Endothelial cell of umbilical vein (primary cell): Measurements from ENCODE around the gene SCARF2. TPM values are rescaled to one million over a fixed set of nuclear protein-coding genes. Genes with fewer than 3 reads are reported as not detected.

Source experiments
- BruUV-seq: library from RNA; stranded (reverse); fragments of 400-500 nt; replicated peaks from 2 replicates; lab custom pipeline; 2021; lab: Mats Ljungman, UMichigan
- CTCF ChIA-PET: fragments of 300-600, 350-600 bp; sonication (Branson Sonifier 250); formaldehyde crosslinking; loops from one replicate; lab custom pipeline; 2021; ENCODE audit warnings: antibody characterized with exemption, inconsistent platforms; lab: Charles Lee
- POLR2A ChIA-PET: fragments of 300-600, 350-600 bp; sonication (Branson Sonifier 250); formaldehyde crosslinking; loops from one replicate; lab custom pipeline; 2021; ENCODE audit warnings: antibody characterized with exemption, inconsistent platforms; lab: Charles Lee
- DNase-seq: peaks from one replicate; pipeline ENCODE4 v3.0.0-alpha.2; 2011; ENCODE audit warnings: low read depth, low spot score
- FAIRE-seq: peaks from 2 replicates; lab custom pipeline; 2011; peaks lifted over from hg19 to GRCh38; lab: Jason Lieb, UNC
- H2AFZ ChIP-seq: 2 replicates; pipeline ENCODE4 v1.6.0; 2012; ENCODE audit warnings: low read depth, low read length, control low read depth, inconsistent platforms
- H3K27ac ChIP-seq: 2 replicates; pipeline ENCODE4 v1.5.1; 2011; ENCODE audit warnings: low read depth, mild to moderate bottlenecking, control low read depth, low read length, moderate library complexity; ENCODE audit not compliant: insufficient read depth
- H3K27me3 ChIP-seq, 2 experiments: 2 replicates each; pipeline versions ENCODE4 v1.6.0 to v1.6.1; 2011; ENCODE audit warnings: low read length in 2 of 2, mixed read lengths in 1 of 2; ENCODE audit not compliant: control insufficient read depth in 2 of 2, insufficient read depth in 2 of 2
- H3K36me3 ChIP-seq, 2 experiments: 2 replicates in 1 of 2; 3 replicates in 1 of 2; pipeline ENCODE4 v1.5.1; 2011; ENCODE audit warnings: low read length in 2 of 2, mild to moderate bottlenecking in 1 of 2, moderate library complexity in 1 of 2; ENCODE audit not compliant: control insufficient read depth in 2 of 2, insufficient read depth in 2 of 2; ENCODE audit errors: extremely low read depth in 1 of 2
- H3K4me1 ChIP-seq: 3 replicates; pipeline ENCODE4 v1.5.1; 2011; ENCODE audit warnings: mild to moderate bottlenecking, low read length; ENCODE audit not compliant: control insufficient read depth, insufficient read depth; ENCODE audit errors: extremely low read depth
- H3K4me2 ChIP-seq: 2 replicates; pipeline ENCODE4 v1.6.1; 2011; ENCODE audit warnings: low read length, control low read depth, mixed read lengths; ENCODE audit not compliant: insufficient read depth
- H3K4me3 ChIP-seq, 3 experiments: fragments of 200-600 bp in 1 of 3; sonication (generic), shearing (Covaris generic) in 1 of 3; replicated peaks in 1 of 3; 2 replicates each; pipeline ENCODE4 v1.5.1; 2011 to 2016; ENCODE audit warnings: control low read depth in 3 of 3, low read length in 3 of 3, mild to moderate bottlenecking in 2 of 3, inconsistent platforms in 1 of 3, low read depth in 1 of 3, moderate library complexity in 1 of 3; ENCODE audit not compliant: insufficient read depth in 1 of 3
- H3K79me2 ChIP-seq: 2 replicates; pipeline ENCODE4 v1.6.0; 2012; ENCODE audit warnings: low read length, inconsistent platforms; ENCODE audit not compliant: control insufficient read depth, insufficient read depth
- H3K9ac ChIP-seq: replicated peaks from 2 replicates; pipeline ENCODE3; 2011; ENCODE audit warnings: low read length, control low read depth; ENCODE audit not compliant: insufficient read depth; ENCODE audit errors: extremely low read depth
- H3K9me1 ChIP-seq: replicated peaks from 3 replicates; pipeline ENCODE4 v1.6.0; 2011; ENCODE audit warnings: mild to moderate bottlenecking, low read length; ENCODE audit not compliant: control insufficient read depth, insufficient read depth; ENCODE audit errors: extremely low read depth
- H3K9me3 ChIP-seq: replicated peaks from 2 replicates; pipeline ENCODE4 v1.5.1; 2012; ENCODE audit warnings: low read length, inconsistent platforms; ENCODE audit not compliant: control insufficient read depth, insufficient read depth
- H4K20me1 ChIP-seq: replicated peaks from 2 replicates; pipeline ENCODE3; 2011; ENCODE audit warnings: mild to moderate bottlenecking, low read length; ENCODE audit not compliant: control insufficient read depth, insufficient read depth; ENCODE audit errors: extremely low read depth
- CTCF ChIP-seq, 2 donors: IDR thresholded peaks; 1 replicate in 1 of 2; 2 replicates in 1 of 2; pipeline ENCODE4 v1.5.1; 2011; ENCODE audit warnings: low read length in 2 of 2, mild to moderate bottlenecking in 2 of 2, moderate library complexity in 2 of 2, control low read depth in 1 of 2, inconsistent platforms in 1 of 2, low read depth in 1 of 2; ENCODE audit not compliant: insufficient read depth in 1 of 2; ENCODE audit errors: extremely low read depth in 1 of 2
- EZH2 ChIP-seq: IDR thresholded peaks from 2 replicates; pipeline ENCODE4 v1.6.1; 2012; ENCODE audit warnings: borderline replicate concordance, low read depth, mild to moderate bottlenecking, moderate library complexity, low read length, inconsistent platforms; ENCODE audit not compliant: severe bottlenecking
- FOS ChIP-seq: IDR thresholded peaks from 2 replicates; pipeline ENCODE4 v1.6.1; 2011; ENCODE audit warnings: mild to moderate bottlenecking, low read length, moderate library complexity, borderline replicate concordance; ENCODE audit not compliant: insufficient read depth
- GATA2 ChIP-seq: IDR thresholded peaks from 2 replicates; pipeline ENCODE4 v1.7.0; 2011; ENCODE audit warnings: low read depth, mild to moderate bottlenecking, moderate library complexity, mixed read lengths, low read length; ENCODE audit not compliant: insufficient read length, insufficient read depth
- JUN ChIP-seq: IDR thresholded peaks from 2 replicates; pipeline ENCODE4 v1.6.1; 2011; ENCODE audit warnings: borderline replicate concordance, low read depth; ENCODE audit not compliant: insufficient read length, insufficient read depth
- MYC ChIP-seq: IDR thresholded peaks from one replicate; pipeline ENCODE4 v1.6.1; 2011; ENCODE audit warnings: mild to moderate bottlenecking, low read depth, low read length
- POLR2A ChIP-seq: IDR thresholded peaks from 2 replicates; pipeline ENCODE4 v1.6.1; 2012; ENCODE audit warnings: low read depth, mild to moderate bottlenecking, control low read depth, low read length
- POLR2AphosphoS5 ChIP-seq: IDR thresholded peaks from 2 replicates; pipeline ENCODE4 v1.6.1; 2012; ENCODE audit warnings: low read depth, mild to moderate bottlenecking, control low read depth, low read length, moderate library complexity; ENCODE audit not compliant: insufficient read depth
- dilution Hi-C: fragments of 300-500 bp; cut with MboI; formaldehyde crosslinking; loops from one replicate; pipeline ENCODE4 v1.15.0; 2019; ENCODE audit warnings: low sequenced_read_pairs; ENCODE audit not compliant: extremely low pct_ligation_motif_present
- intact Hi-C: fragments of 100-400 bp; cut with micrococcal nuclease; formaldehyde crosslinking; loops from one replicate; pipeline ENCODE4 v1.10.0; 2022
- polyA plus RNA-seq, 4 experiments: library from polyadenylated mRNA; depleted of rRNA in 3 of 4; stranded (reverse) in 3 of 4; unstranded in 1 of 4; fragments of >200 nt; gene quantifications; 2 replicates each; pipeline versions ENCODE4 v1.2.1 to v1.2.3, GENCODE V29; 2011 to 2012; ENCODE audit warnings: missing spikeins in 1 of 4
- total RNA-seq: library from RNA; stranded (reverse); gene quantifications from 2 replicates; pipeline ENCODE4 v1.2.3, GENCODE V29; 2021
- TF ChIP-seq, protein P1 (sequence below): IDR thresholded peaks from 2 replicates; pipeline ENCODE4 v1.6.1; 2011; ENCODE audit not compliant: insufficient read depth, insufficient read length

The SCARF2 gene
- total and polyA plus RNA-seq, 2 donors (not counting 3 experiments of a cell fraction or from before 2014, with no cell fraction given): 15.7 to 20.1 TPM

- H3K4me2 ChIP-seq: no peak overlapping the region
- H2AFZ ChIP-seq: no peak overlapping the region
- intact Hi-C loops (loop anchor here (5.0 kb wide), 1 partner anchor 300 kb away; no protein-coding TSS in a partner anchor), dilution Hi-C loops (no loop called here)
- no peak for TF ChIP-seq JUN
- TF ChIP-seq POLR2A: no peak
- no peak for TF ChIP-seq FOS
- no peak for TF ChIP-seq EZH2
- no peak for TF ChIP-seq MYC
- TF ChIP-seq CTCF (IDR thresholded peaks at IDR 0.05; ENCODE audit: extremely low read depth in 1 of 2, insufficient read depth in 1 of 2, low read depth in 1 of 2, low read length in 2 of 2): no peak
- TF ChIP-seq POLR2AphosphoS5: no peak
- TF ChIP-seq GATA2: no peak
- TF ChIP-seq, protein P1, sequence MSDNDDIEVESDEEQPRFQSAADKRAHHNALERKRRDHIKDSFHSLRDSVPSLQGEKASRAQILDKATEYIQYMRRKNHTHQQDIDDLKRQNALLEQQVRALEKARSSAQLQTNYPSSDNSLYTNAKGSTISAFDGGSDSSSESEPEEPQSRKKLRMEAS: no peak
- H3K9me3 ChIP-seq: no peaks in the 10 kb centered on the region
- no peaks in the 10 kb centered on the region for H4K20me1 ChIP-seq
- no peaks in the 10 kb centered on the region for H3K27me3 ChIP-seq
- H3K36me3 ChIP-seq: peaks cover 0 to 4% of the 10 kb centered on the region in 2 experiments
- no peaks in the 10 kb centered on the region for H3K9me1 ChIP-seq
- BruUV-seq: no TSS peak
- no peak overlapping the region for H3K27ac ChIP-seq
- POLR2A ChIA-PET: interaction anchor here (0.6 kb wide), 1 partner anchor 39 kb away, joined by 7 read pairs; no protein-coding TSS in a partner anchor
- FAIRE-seq (no peak), DNase-seq (no peak)
- H3K4me3 ChIP-seq: no peak overlapping the region
- CTCF ChIA-PET: interaction anchor here (0.9 to 5.8 kb wide), 3 partner anchors 23 to 45 kb away, joined by 3 to 337 read pairs (median 15); no protein-coding TSS in a partner anchor
- H3K9ac ChIP-seq: no peak overlapping the region
- H3K4me1 ChIP-seq: no peaks in the 10 kb centered on the region
- H3K79me2 ChIP-seq: no peaks in the 10 kb centered on the region
Observed at GRCh38 chr22:20457506-20458240, 20.0 kb upstream of the SCARF2 start.
